Measurements from ENCODE around the gene ITPR1.

Gene ITPR1

GRCh38 chr3:4548780-4549179, 55.6 kb downstream of the ITPR1 start:
- no peaks in the 10 kb centered on the region for H3K9me3 ChIP-seq (ENCODE audit: control insufficient read depth, low read length)
- H3K36me3 ChIP-seq (ENCODE audit: control insufficient read depth, insufficient read depth, low read length) = no peaks in the 10 kb centered on the region
- no peaks in the 10 kb centered on the region for H3K4me1 ChIP-seq (ENCODE audit: control insufficient read depth, insufficient read depth, low read length, poor library complexity, severe bottlenecking)
- H3K27me3 ChIP-seq (replicated peaks; ENCODE audit: control insufficient read depth, insufficient read depth, low read length, poor library complexity, severe bottlenecking) = no peaks in the 10 kb centered on the region
- DNase-seq = no peak
- H3K4me3 ChIP-seq (ENCODE audit: insufficient read depth, low read depth, low read length, poor library complexity, severe bottlenecking) = no peak overlapping the region
- no peak overlapping the region for H3K27ac ChIP-seq (ENCODE audit: insufficient read depth, low read length, poor library complexity, severe bottlenecking)

- no peaks in the 10 kb centered on the region for H3K9me3 ChIP-seq (ENCODE audit: control insufficient read depth, low read length)
- DNase-seq = no peak
- no peaks in the 10 kb centered on the region for H3K36me3 ChIP-seq (ENCODE audit: control insufficient read depth, insufficient read depth, low read length)
- H3K27me3 ChIP-seq (replicated peaks; ENCODE audit: control insufficient read depth, insufficient read depth, low read length, poor library complexity, severe bottlenecking) = no peaks in the 10 kb centered on the region
- no peak overlapping the region for H3K27ac ChIP-seq (ENCODE audit: insufficient read depth, low read length, poor library complexity, severe bottlenecking)
- no peak overlapping the region for H3K4me3 ChIP-seq (ENCODE audit: insufficient read depth, low read depth, low read length, poor library complexity, severe bottlenecking)
- H3K4me1 ChIP-seq (ENCODE audit: control insufficient read depth, insufficient read depth, low read length, poor library complexity, severe bottlenecking) = no peaks in the 10 kb centered on the region
Measured at GRCh38 chr3:4549896-4550295, 56.7 kb downstream of the ITPR1 start.

GRCh38 chr3:4551051-4551711, 58.0 kb downstream of the ITPR1 start:
- H3K4me1 ChIP-seq (ENCODE audit: control insufficient read depth, insufficient read depth, low read length, poor library complexity, severe bottlenecking) = no peaks in the 10 kb centered on the region
- DNase-seq = no peak
- no peaks in the 10 kb centered on the region for H3K9me3 ChIP-seq (ENCODE audit: control insufficient read depth, low read length)
- no peak overlapping the region for H3K27ac ChIP-seq (ENCODE audit: insufficient read depth, low read length, poor library complexity, severe bottlenecking)
- no peaks in the 10 kb centered on the region for H3K27me3 ChIP-seq (replicated peaks; ENCODE audit: control insufficient read depth, insufficient read depth, low read length, poor library complexity, severe bottlenecking)
- H3K36me3 ChIP-seq (ENCODE audit: control insufficient read depth, insufficient read depth, low read length) = no peaks in the 10 kb centered on the region
- no peak overlapping the region for H3K4me3 ChIP-seq (ENCODE audit: insufficient read depth, low read depth, low read length, poor library complexity, severe bottlenecking)

GRCh38 chr3:4551794-4552442, 58.8 kb downstream of the ITPR1 start:
- Histone ChIP-seq H3K36me3 (ENCODE audit: control insufficient read depth, insufficient read depth, low read length) (no peaks in the 10 kb centered on the region), H3K27me3 (replicated peaks; ENCODE audit: control insufficient read depth, insufficient read depth, low read length, poor library complexity, severe bottlenecking) (no peaks in the 10 kb centered on the region), H3K4me3 (ENCODE audit: insufficient read depth, low read depth, low read length, poor library complexity, severe bottlenecking) (no peak overlapping the region), H3K9me3 (ENCODE audit: control insufficient read depth, low read length) (no peaks in the 10 kb centered on the region), H3K4me1 (ENCODE audit: control insufficient read depth, insufficient read depth, low read length, poor library complexity, severe bottlenecking) (no peaks in the 10 kb centered on the region), H3K27ac (ENCODE audit: insufficient read depth, low read length, poor library complexity, severe bottlenecking) (no peak overlapping the region)
- no peak for DNase-seq

GRCh38 chr3:4552811-4553210, 59.7 kb downstream of the ITPR1 start:
- no peaks in the 10 kb centered on the region for H3K9me3 ChIP-seq (ENCODE audit: control insufficient read depth, low read length)
- no peak for DNase-seq
- H3K36me3 ChIP-seq (ENCODE audit: control insufficient read depth, insufficient read depth, low read length) = no peaks in the 10 kb centered on the region
- H3K27me3 ChIP-seq (replicated peaks; ENCODE audit: control insufficient read depth, insufficient read depth, low read length, poor library complexity, severe bottlenecking) = no peaks in the 10 kb centered on the region
- H3K4me1 ChIP-seq (ENCODE audit: control insufficient read depth, insufficient read depth, low read length, poor library complexity, severe bottlenecking) = no peaks in the 10 kb centered on the region
- no peak overlapping the region for H3K27ac ChIP-seq (ENCODE audit: insufficient read depth, low read length, poor library complexity, severe bottlenecking)
- no peak overlapping the region for H3K4me3 ChIP-seq (ENCODE audit: insufficient read depth, low read depth, low read length, poor library complexity, severe bottlenecking)

- DNase-seq = no peak
Measured at GRCh38 chr3:4561661-4562060, 68.5 kb downstream of the ITPR1 start.

GRCh38 chr3:4562595-4562994, 69.4 kb downstream of the ITPR1 start:
- no peaks in the 10 kb centered on the region for H3K36me3 ChIP-seq (ENCODE audit: control insufficient read depth, insufficient read depth, low read length)
- no peak overlapping the region for H3K27ac ChIP-seq (ENCODE audit: insufficient read depth, low read length, poor library complexity, severe bottlenecking)
- H3K9me3 ChIP-seq (ENCODE audit: control insufficient read depth, low read length) = no peaks in the 10 kb centered on the region
- H3K4me3 ChIP-seq (ENCODE audit: insufficient read depth, low read depth, low read length, poor library complexity, severe bottlenecking) = no peak overlapping the region
- H3K27me3 ChIP-seq (replicated peaks; ENCODE audit: control insufficient read depth, insufficient read depth, low read length, poor library complexity, severe bottlenecking) = no peaks in the 10 kb centered on the region
- no peak for DNase-seq
- no peaks in the 10 kb centered on the region for H3K4me1 ChIP-seq (ENCODE audit: control insufficient read depth, insufficient read depth, low read length, poor library complexity, severe bottlenecking)

More at GRCh38 chr3:4561661-4562060, 68.5 kb downstream of the ITPR1 start:
- H3K9me3 ChIP-seq (ENCODE audit: control insufficient read depth, low read length) = no peaks in the 10 kb centered on the region
- no peak overlapping the region for H3K27ac ChIP-seq (ENCODE audit: insufficient read depth, low read length, poor library complexity, severe bottlenecking)
- no peak overlapping the region for H3K4me3 ChIP-seq (ENCODE audit: insufficient read depth, low read depth, low read length, poor library complexity, severe bottlenecking)
- no peaks in the 10 kb centered on the region for H3K27me3 ChIP-seq (replicated peaks; ENCODE audit: control insufficient read depth, insufficient read depth, low read length, poor library complexity, severe bottlenecking)
- H3K4me1 ChIP-seq (ENCODE audit: control insufficient read depth, insufficient read depth, low read length, poor library complexity, severe bottlenecking) = no peaks in the 10 kb centered on the region
- H3K36me3 ChIP-seq (ENCODE audit: control insufficient read depth, insufficient read depth, low read length) = no peaks in the 10 kb centered on the region

- Histone ChIP-seq H3K4me3 (ENCODE audit: insufficient read depth, low read depth, low read length, poor library complexity, severe bottlenecking) (no peak overlapping the region), H3K27me3 (replicated peaks; ENCODE audit: control insufficient read depth, insufficient read depth, low read length, poor library complexity, severe bottlenecking) (no peaks in the 10 kb centered on the region), H3K9me3 (ENCODE audit: control insufficient read depth, low read length) (no peaks in the 10 kb centered on the region), H3K4me1 (ENCODE audit: control insufficient read depth, insufficient read depth, low read length, poor library complexity, severe bottlenecking) (no peaks in the 10 kb centered on the region), H3K36me3 (ENCODE audit: control insufficient read depth, insufficient read depth, low read length) (no peaks in the 10 kb centered on the region), H3K27ac (ENCODE audit: insufficient read depth, low read length, poor library complexity, severe bottlenecking) (no peak overlapping the region)
- no peak for DNase-seq
Measured at GRCh38 chr3:4564270-4564669, 71.1 kb downstream of the ITPR1 start.

- no peak overlapping the region for H3K4me3 ChIP-seq (ENCODE audit: insufficient read depth, low read depth, low read length, poor library complexity, severe bottlenecking)
- H3K4me1 ChIP-seq (ENCODE audit: control insufficient read depth, insufficient read depth, low read length, poor library complexity, severe bottlenecking) = no peaks in the 10 kb centered on the region
- H3K27me3 ChIP-seq (replicated peaks; ENCODE audit: control insufficient read depth, insufficient read depth, low read length, poor library complexity, severe bottlenecking) = no peaks in the 10 kb centered on the region
- no peaks in the 10 kb centered on the region for H3K36me3 ChIP-seq (ENCODE audit: control insufficient read depth, insufficient read depth, low read length)
- H3K9me3 ChIP-seq (ENCODE audit: control insufficient read depth, low read length) = no peaks in the 10 kb centered on the region
- H3K27ac ChIP-seq (ENCODE audit: insufficient read depth, low read length, poor library complexity, severe bottlenecking) = no peak overlapping the region
- no peak for DNase-seq
Measured at GRCh38 chr3:4564928-4565586, 71.9 kb downstream of the ITPR1 start.

GRCh38 chr3:4565809-4566501, 72.8 kb downstream of the ITPR1 start:
- H3K27ac ChIP-seq (ENCODE audit: insufficient read depth, low read length, poor library complexity, severe bottlenecking) = no peak overlapping the region
- H3K36me3 ChIP-seq (ENCODE audit: control insufficient read depth, insufficient read depth, low read length) = no peaks in the 10 kb centered on the region
- H3K9me3 ChIP-seq (ENCODE audit: control insufficient read depth, low read length) = no peaks in the 10 kb centered on the region
- no peak for DNase-seq
- no peaks in the 10 kb centered on the region for H3K27me3 ChIP-seq (replicated peaks; ENCODE audit: control insufficient read depth, insufficient read depth, low read length, poor library complexity, severe bottlenecking)
- H3K4me1 ChIP-seq (ENCODE audit: control insufficient read depth, insufficient read depth, low read length, poor library complexity, severe bottlenecking) = no peaks in the 10 kb centered on the region
- no peak overlapping the region for H3K4me3 ChIP-seq (ENCODE audit: insufficient read depth, low read depth, low read length, poor library complexity, severe bottlenecking)

Data from effector memory CD4-positive, alpha-beta T cell (primary cell).